GM10266 (cell line): ENCODE measurements around the gene STOML1.

Experiments
- DNase-seq: peaks from one replicate; pipeline ENCODE4 v3.0.0; 2012; ENCODE audit errors: extremely low spot score
- TF ChIP-seq, protein P1 (sequence below): IDR thresholded peaks from 2 replicates; pipeline ENCODE4 v1.5.1; 2012; ENCODE audit warnings: mild to moderate bottlenecking, low read depth; ENCODE audit not compliant: control insufficient read depth, insufficient read depth; ENCODE audit errors: missing control alignments

STOML1 gene

GRCh38 chr15:73955861-73956742, 36.0 kb downstream of the STOML1 start:
- TF ChIP-seq, protein P1, sequence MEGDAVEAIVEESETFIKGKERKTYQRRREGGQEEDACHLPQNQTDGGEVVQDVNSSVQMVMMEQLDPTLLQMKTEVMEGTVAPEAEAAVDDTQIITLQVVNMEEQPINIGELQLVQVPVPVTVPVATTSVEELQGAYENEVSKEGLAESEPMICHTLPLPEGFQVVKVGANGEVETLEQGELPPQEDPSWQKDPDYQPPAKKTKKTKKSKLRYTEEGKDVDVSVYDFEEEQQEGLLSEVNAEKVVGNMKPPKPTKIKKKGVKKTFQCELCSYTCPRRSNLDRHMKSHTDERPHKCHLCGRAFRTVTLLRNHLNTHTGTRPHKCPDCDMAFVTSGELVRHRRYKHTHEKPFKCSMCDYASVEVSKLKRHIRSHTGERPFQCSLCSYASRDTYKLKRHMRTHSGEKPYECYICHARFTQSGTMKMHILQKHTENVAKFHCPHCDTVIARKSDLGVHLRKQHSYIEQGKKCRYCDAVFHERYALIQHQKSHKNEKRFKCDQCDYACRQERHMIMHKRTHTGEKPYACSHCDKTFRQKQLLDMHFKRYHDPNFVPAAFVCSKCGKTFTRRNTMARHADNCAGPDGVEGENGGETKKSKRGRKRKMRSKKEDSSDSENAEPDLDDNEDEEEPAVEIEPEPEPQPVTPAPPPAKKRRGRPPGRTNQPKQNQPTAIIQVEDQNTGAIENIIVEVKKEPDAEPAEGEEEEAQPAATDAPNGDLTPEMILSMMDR, result no peak
- no peak for DNase-seq

- TF ChIP-seq, protein P1, result no peak
- no peak for DNase-seq
These were observed 36.8 kb downstream of the STOML1 start for GRCh38 chr15:73955326-73955725.

- no peak for DNase-seq
- TF ChIP-seq, protein P1, result no peak
These were observed 37.6 kb downstream of the STOML1 start for GRCh38 chr15:73954188-73955145.

GRCh38 chr15:73952913-73953750, 39.0 kb downstream of the STOML1 start:
- TF ChIP-seq, protein P1, result no peak
- no peak for DNase-seq

GRCh38 chr15:73952171-73952912, 39.8 kb downstream of the STOML1 start:
- TF ChIP-seq, protein P1, result no peak
- DNase-seq, result no peak

GRCh38 chr15:73951601-73952000, 40.5 kb downstream of the STOML1 start:
- TF ChIP-seq, protein P1, result no peak
- no peak for DNase-seq
